ENCODE results near the gene KRTAP1-3. TPM values are rescaled to one million over a fixed set of nuclear protein-coding genes. Genes with fewer than 3 reads are reported as not detected.
A peak's percentile ranks its signal among the peaks of the same experiment; 100 is the strongest.

Gene KRTAP1-3
- total RNA-seq, 1 donor: not detected

DNA sequence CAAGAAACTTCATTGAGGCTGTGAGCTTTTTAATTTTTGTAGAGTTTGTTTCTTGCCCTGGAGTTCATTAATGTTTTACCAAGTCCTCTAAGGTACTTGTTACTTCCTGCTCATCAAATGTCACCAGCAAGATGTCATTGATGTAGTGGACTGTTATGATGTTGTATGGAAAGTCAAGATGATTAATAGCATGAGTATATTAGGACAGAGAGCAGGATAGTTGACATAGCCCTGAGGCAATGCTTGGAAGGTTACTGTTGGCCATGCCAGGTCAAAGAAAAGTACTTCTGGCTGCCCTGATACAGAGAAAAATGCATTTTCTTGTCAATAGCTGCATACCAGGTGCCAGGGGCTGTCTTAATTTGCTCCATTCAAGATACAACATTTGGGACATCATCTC lies 14.3 kb downstream of the KRTAP1-3 start:
- no peak overlapping the region for H3K4me3 ChIP-seq (ENCODE audit: low read depth, low read length)
- TF ChIP-seq, protein P1, sequence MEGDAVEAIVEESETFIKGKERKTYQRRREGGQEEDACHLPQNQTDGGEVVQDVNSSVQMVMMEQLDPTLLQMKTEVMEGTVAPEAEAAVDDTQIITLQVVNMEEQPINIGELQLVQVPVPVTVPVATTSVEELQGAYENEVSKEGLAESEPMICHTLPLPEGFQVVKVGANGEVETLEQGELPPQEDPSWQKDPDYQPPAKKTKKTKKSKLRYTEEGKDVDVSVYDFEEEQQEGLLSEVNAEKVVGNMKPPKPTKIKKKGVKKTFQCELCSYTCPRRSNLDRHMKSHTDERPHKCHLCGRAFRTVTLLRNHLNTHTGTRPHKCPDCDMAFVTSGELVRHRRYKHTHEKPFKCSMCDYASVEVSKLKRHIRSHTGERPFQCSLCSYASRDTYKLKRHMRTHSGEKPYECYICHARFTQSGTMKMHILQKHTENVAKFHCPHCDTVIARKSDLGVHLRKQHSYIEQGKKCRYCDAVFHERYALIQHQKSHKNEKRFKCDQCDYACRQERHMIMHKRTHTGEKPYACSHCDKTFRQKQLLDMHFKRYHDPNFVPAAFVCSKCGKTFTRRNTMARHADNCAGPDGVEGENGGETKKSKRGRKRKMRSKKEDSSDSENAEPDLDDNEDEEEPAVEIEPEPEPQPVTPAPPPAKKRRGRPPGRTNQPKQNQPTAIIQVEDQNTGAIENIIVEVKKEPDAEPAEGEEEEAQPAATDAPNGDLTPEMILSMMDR (IDR thresholded peaks at IDR 0.05; ENCODE audit: insufficient read depth, low read depth, low read length): no peak
- no peak for DNase-seq (ENCODE audit: low read depth)

DNA sequence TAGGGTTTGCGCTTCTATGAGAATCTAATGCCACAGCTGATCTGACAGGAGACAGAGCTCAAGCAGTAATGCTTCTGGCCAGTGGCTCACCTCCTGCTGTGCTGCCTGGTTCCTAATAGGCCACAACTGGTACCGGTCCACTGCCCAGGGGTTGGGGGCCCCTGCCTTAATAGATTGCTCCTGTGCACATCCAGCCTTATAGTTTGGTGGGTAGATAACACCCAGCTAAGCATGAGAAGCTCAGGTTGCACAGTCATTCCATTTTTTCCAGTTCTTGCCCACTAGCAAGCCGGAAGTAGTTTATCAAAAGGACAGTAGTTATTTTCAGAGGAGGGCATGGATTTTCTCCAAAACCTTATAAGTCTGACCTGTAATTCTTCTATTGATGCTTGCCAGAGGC lies 15.3 kb downstream of the KRTAP1-3 start:
- no peak for DNase-seq (ENCODE audit: low read depth)
- no peak overlapping the region for H3K4me3 ChIP-seq (ENCODE audit: low read depth, low read length)
- TF ChIP-seq, protein P1 (IDR thresholded peaks at IDR 0.05; ENCODE audit: insufficient read depth, low read depth, low read length): no peak

DNA sequence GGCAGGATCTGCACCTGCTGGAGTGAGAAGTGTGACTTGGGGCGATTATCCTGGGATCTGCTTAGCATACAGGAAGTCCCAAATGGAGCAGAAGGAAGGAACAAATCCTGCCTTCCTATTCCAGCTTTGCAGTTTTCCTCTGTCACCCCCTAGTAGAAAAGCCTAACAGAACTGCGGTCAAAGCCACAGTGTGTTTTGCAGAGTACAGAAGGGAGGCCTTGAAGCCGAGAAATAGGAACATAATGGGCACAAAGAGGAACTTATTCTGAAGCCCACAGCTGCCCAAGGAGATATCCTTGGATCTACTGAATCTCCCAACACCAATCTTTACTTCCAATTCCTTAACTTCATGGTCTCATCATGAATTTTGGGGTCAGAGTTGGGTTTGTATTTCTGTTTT lies 16.1 kb downstream of the KRTAP1-3 start:
- no peak for DNase-seq (ENCODE audit: low read depth)
- H3K4me3 ChIP-seq (ENCODE audit: low read depth, low read length): no peak overlapping the region
- TF ChIP-seq, protein P1 (IDR thresholded peaks at IDR 0.05; ENCODE audit: insufficient read depth, low read depth, low read length): no peak

DNA sequence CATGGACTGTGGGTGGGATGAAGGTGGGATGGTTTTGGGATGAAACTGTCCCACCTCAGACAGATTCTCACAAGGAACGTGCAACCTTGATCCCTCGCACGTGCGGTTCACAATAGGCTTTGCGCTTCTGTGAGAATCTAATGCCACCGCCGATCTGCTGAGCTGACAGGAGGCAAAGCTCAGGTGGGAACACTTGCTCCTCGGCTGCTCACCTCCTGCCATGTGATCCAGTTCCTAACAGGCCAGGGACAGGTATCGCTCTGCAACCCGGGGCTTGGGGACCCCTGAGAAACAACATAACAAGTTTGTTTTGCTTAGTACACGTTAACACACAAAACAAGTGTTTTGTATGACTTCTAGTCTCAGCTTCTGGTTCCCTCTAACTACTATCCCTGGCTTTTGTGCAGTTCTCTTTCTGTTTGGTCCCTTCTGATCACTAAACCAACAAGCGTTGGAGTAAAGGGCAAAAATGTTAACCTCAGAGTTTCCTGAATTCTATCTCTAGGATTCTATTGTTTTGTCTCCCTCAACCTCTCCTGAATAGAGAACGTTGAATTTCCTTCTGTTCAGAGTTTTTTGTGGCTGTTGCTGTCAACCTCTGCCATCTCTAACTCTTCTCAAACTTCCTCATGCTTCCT lies 18.0 kb downstream of the KRTAP1-3 start:
- no peak for DNase-seq (ENCODE audit: low read depth)
- H3K4me3 ChIP-seq (ENCODE audit: low read depth, low read length): no peak overlapping the region
- TF ChIP-seq, protein P1 (IDR thresholded peaks at IDR 0.05; ENCODE audit: insufficient read depth, low read depth, low read length): no peak

DNA sequence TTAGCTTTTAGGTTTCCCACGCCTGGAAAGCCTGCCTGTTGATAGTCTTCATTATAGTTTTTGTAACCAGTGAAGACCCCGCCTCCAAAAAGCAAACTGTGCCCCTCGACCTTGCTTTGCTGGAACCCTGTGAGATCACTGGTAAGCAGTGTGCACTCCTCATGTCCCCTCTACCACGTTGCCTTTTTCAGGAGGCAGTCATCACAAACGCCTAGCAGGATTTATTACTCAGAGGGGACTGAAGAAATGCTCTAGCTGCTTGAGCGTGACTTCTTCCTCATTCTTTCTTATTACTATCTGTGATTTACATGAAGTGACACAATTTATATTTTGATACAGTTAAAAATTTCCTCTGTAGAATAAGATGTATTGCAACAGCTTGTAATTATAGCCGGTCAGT lies 19.2 kb downstream of the KRTAP1-3 start:
- DNase-seq (ENCODE audit: low read depth): no peak
- TF ChIP-seq, protein P1 (IDR thresholded peaks at IDR 0.05; ENCODE audit: insufficient read depth, low read depth, low read length): no peak
- H3K4me3 ChIP-seq (ENCODE audit: low read depth, low read length): no peak overlapping the region

DNA sequence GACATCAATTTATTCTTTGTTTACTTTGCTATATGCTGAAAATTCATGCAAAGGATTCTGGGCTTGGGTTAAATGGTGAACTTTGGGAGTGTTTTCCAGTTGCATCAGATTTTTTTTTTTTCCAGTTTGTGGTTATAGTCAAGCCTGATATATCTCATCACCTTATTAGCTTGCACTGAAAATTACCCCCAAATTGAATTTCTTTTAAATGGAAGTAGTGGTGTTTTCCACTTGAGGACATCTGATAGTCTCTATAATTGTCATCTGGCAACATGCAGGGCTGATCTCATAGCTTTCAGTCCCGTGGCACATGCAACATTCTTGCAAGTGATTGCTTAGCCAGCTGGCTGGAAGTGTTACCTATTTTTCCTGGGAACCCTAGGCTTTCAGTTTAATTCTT lies 21.1 kb downstream of the KRTAP1-3 start:
- peak; percentile 42 for DNase-seq (ENCODE audit: low read depth)
- no peak overlapping the region for H3K4me3 ChIP-seq (ENCODE audit: low read depth, low read length)
- TF ChIP-seq, protein P1 (IDR thresholded peaks at IDR 0.05; ENCODE audit: insufficient read depth, low read depth, low read length): no peak

DNA sequence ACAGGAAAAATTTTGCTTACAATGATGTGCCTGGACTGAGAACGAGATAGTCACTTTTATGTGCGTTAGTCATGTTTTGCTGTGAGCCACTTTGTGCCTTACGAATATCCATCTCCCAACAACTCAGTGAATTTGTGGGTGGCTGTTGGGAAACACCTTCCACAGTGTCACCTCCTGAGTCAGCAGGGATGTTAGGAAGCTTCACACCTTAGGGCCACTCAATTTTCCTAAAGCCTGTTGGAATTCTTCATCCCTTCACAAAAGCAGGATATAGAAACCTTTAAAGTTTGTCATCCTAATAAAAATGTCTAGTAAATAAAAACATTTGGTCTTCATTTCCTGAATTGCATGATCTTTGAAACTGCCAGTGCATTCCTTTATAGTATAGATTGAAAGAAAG lies 21.5 kb downstream of the KRTAP1-3 start:
- DNase-seq (ENCODE audit: low read depth): peak; percentile 75
- TF ChIP-seq, protein P1 (IDR thresholded peaks at IDR 0.05; ENCODE audit: insufficient read depth, low read depth, low read length): no peak
- H3K4me3 ChIP-seq (ENCODE audit: low read depth, low read length): no peak overlapping the region
